Body of pancreas (tissue), 4 donors: ENCODE data around the gene ME1. TPM values are rescaled to one million over a fixed set of nuclear protein-coding genes. Genes with fewer than 3 reads are reported as not detected.
"Not testable (repeated sequence)": the region's sequence is repeated elsewhere in the genome, so short reads cannot be mapped to it uniquely, and the experiment has no call there.

ENCODE experiments used
- ATAC-seq: fragments of 150-250 bp; one replicate; pipeline ENCODE4 v1.9.1; 2016
- DNase-seq, 4 donors: peaks; one replicate each; pipeline ENCODE4 v3.0.0-alpha.2; 2019
- H3K27ac ChIP-seq, 4 donors: fragments of 200-600 bp; sonication (generic); 1 replicate in 3 of 4; 2 replicates in 1 of 4; pipeline versions ENCODE4 v1.5.1 to v1.6.1; 2016 to 2019; ENCODE audit warnings: mild to moderate bottlenecking in 1 of 4, mixed read lengths in 1 of 4, moderate library complexity in 1 of 4
- H3K27me3 ChIP-seq, 2 donors: fragments of 200-600 bp; sonication (generic); one replicate each; pipeline ENCODE4 v1.6.0; 2016; ENCODE audit warnings: mild to moderate bottlenecking in 1 of 2
- H3K36me3 ChIP-seq, 2 donors: fragments of 200-600 bp; sonication (generic); replicated peaks in 1 of 2; 2 replicates each; pipeline ENCODE4 v1.5.1; 2016; ENCODE audit warnings: low read depth in 2 of 2; ENCODE audit not compliant: insufficient read depth in 1 of 2
- H3K4me1 ChIP-seq: fragments of 200-600 bp; sonication (generic); one replicate; pipeline ENCODE4 v1.6.0; 2016
- H3K4me3 ChIP-seq, 2 donors: fragments of 200-600 bp; sonication (generic); 1 replicate in 1 of 2; 2 replicates in 1 of 2; pipeline ENCODE4 v1.5.1; 2016 to 2019
- H3K9me3 ChIP-seq, 3 donors: fragments of 200-600 bp; sonication (generic); 1 replicate in 2 of 3; 2 replicates in 1 of 3; pipeline ENCODE4 v1.5.1; 2016
- POLR2A ChIP-seq, 3 donors: fragments of 450-650 bp; IDR thresholded peaks; one replicate each; pipeline ENCODE4 v1.6.1; 2016; ENCODE audit warnings: antibody characterized with exemption in 3 of 3, mild to moderate bottlenecking in 2 of 3
- WGBS, 2 donors: methylation state at CpG; one replicate each; pipeline ENCODE4 v1.1.5; 2017; 5-methylcytosine and 5-hydroxymethylcytosine counted together
- intact Hi-C: fragments of 100-400 bp; cut with DNase I; formaldehyde crosslinking; loops from one replicate; pipeline ENCODE4 v1.15.1; 2023
- total RNA-seq, 2 donors: library from RNA; depleted of rRNA; stranded (reverse); fragments of >200 nt; gene quantifications; one replicate each; pipeline ENCODE4 v1.1.0, GENCODE V29; 2016
- TF ChIP-seq, protein P1 (sequence below), 7 experiments: fragments of 450-650 bp in 4 of 7; fragments of 200-600 bp in 3 of 7; sonication (generic) in 3 of 7; IDR thresholded peaks; one replicate each; pipeline ENCODE4 v1.5.1; 2016 to 2019; ENCODE audit warnings: antibody characterized with exemption in 7 of 7

Gene ME1
- total RNA-seq, 2 donors from 2014 or later: 7.9 to 10.4 TPM

- no peaks in the 10 kb centered on the region for H3K36me3 ChIP-seq
- no peak for DNase-seq
- H3K27ac ChIP-seq: no peak overlapping the region
- H3K27me3 ChIP-seq: no peaks in the 10 kb centered on the region
- H3K4me1 ChIP-seq: no peaks in the 10 kb centered on the region
- intact Hi-C loops: no loop called here
- no peaks in the 10 kb centered on the region for H3K9me3 ChIP-seq
- no peak for ATAC-seq
- no peak overlapping the region for H3K4me3 ChIP-seq
- TF ChIP-seq, protein P1, sequence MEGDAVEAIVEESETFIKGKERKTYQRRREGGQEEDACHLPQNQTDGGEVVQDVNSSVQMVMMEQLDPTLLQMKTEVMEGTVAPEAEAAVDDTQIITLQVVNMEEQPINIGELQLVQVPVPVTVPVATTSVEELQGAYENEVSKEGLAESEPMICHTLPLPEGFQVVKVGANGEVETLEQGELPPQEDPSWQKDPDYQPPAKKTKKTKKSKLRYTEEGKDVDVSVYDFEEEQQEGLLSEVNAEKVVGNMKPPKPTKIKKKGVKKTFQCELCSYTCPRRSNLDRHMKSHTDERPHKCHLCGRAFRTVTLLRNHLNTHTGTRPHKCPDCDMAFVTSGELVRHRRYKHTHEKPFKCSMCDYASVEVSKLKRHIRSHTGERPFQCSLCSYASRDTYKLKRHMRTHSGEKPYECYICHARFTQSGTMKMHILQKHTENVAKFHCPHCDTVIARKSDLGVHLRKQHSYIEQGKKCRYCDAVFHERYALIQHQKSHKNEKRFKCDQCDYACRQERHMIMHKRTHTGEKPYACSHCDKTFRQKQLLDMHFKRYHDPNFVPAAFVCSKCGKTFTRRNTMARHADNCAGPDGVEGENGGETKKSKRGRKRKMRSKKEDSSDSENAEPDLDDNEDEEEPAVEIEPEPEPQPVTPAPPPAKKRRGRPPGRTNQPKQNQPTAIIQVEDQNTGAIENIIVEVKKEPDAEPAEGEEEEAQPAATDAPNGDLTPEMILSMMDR (IDR thresholded peaks at IDR 0.05): no peak
- TF ChIP-seq POLR2A (IDR thresholded peaks at IDR 0.05): no peak
Measured at GRCh38 chr6:83459663-83460062, 28.8 kb upstream of the ME1 start.

GRCh38 chr6:83450015-83450414 is 19.2 kb upstream of the ME1 start:
- WGBS, 2 donors: 85 to 95% methylated on average over 6 of the region's 6 CpGs
- H3K4me1 ChIP-seq, DNase-seq, ATAC-seq, H3K4me3 ChIP-seq, H3K27ac ChIP-seq, H3K36me3 ChIP-seq, H3K27me3 ChIP-seq, intact Hi-C loops, H3K9me3 ChIP-seq: not testable (repeated sequence)

GRCh38 chr6:83444086-83444699 is 13.3 kb upstream of the ME1 start:
- intact Hi-C loops, DNase-seq, H3K36me3 ChIP-seq, H3K27me3 ChIP-seq, H3K4me3 ChIP-seq, H3K4me1 ChIP-seq, H3K9me3 ChIP-seq, ATAC-seq, H3K27ac ChIP-seq: not testable (repeated sequence)
- 78 to 92% methylated on average over 8 to 9 of the region's 9 CpGs for WGBS, 2 donors

DNA sequence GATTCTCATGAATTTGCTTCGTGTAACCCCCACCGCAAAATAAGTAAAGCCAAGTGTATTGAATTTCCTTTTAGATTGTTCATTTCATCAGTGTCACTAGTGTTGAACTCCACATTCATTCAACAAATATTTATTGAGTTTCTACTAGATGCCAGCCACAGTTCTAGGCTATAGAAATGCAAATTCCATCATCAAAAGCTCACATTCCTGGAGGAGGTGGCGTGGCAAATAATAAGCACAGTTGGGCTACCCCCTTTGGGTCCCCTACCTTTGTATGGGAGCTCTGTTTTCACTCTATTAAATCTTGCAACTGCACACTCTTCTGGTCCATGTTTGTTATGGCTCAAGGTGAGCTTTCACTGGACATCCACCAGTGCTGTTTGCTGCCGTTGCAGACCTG is 12.7 kb upstream of the ME1 start:
- H3K4me3 ChIP-seq: no peak overlapping the region
- no peaks in the 10 kb centered on the region for H3K27me3 ChIP-seq
- intact Hi-C loops: no loop called here
- DNase-seq (no peak), ATAC-seq (no peak)
- no peaks in the 10 kb centered on the region for H3K36me3 ChIP-seq
- H3K4me1 ChIP-seq: no peaks in the 10 kb centered on the region
- TF ChIP-seq, protein P1 (IDR thresholded peaks at IDR 0.05): no peak
- TF ChIP-seq POLR2A (IDR thresholded peaks at IDR 0.05): no peak
- H3K9me3 ChIP-seq: no peaks in the 10 kb centered on the region
- WGBS, 2 donors: 68 to 85% methylated on average over 4 of the region's 4 CpGs
- no peak overlapping the region for H3K27ac ChIP-seq

GRCh38 chr6:83442752-83443151 is 11.9 kb upstream of the ME1 start:
- ATAC-seq (no peak), DNase-seq (no peak)
- 61 to 80% methylated on average over 2 of the region's 2 CpGs for WGBS, 2 donors
- H3K4me1 ChIP-seq: no peaks in the 10 kb centered on the region
- H3K27ac ChIP-seq: no peak overlapping the region
- intact Hi-C loops: no loop called here
- no peaks in the 10 kb centered on the region for H3K27me3 ChIP-seq
- H3K36me3 ChIP-seq: no peaks in the 10 kb centered on the region
- H3K9me3 ChIP-seq: no peaks in the 10 kb centered on the region
- TF ChIP-seq, protein P1 (IDR thresholded peaks at IDR 0.05): no peak
- no peak overlapping the region for H3K4me3 ChIP-seq

DNA sequence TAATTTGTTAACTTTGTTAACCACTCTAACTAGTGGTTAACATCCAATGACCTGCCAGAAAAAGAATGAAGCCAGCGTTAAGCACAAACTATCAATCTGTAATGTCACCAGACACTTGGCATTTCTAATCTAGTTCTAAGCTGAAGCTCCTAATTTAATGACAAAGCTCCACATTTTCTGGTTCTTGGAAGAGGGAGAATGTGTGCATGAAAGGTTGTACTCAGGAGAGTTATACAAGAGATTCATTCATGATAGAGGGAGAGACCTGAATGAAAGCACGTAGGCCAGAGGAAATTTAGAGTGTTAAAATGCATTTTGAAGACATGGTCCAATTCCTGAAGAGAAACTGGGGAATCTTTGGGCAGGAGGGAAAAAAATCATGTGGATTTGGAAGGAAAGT is 8.3 kb upstream of the ME1 start:
- H3K36me3 ChIP-seq: no peaks in the 10 kb centered on the region
- no peak for TF ChIP-seq POLR2A (IDR thresholded peaks at IDR 0.05)
- TF ChIP-seq, protein P1 (IDR thresholded peaks at IDR 0.05): no peak
- WGBS, 2 donors: 54 to 58% methylated on average over 2 of the region's 2 CpGs
- no peak overlapping the region for H3K27ac ChIP-seq
- H3K4me3 ChIP-seq: no peak overlapping the region
- H3K27me3 ChIP-seq: no peaks in the 10 kb centered on the region
- no peak for DNase-seq
- H3K9me3 ChIP-seq: no peaks in the 10 kb centered on the region
- peaks cover 6% of the 10 kb centered on the region for H3K4me1 ChIP-seq
- no peak for ATAC-seq
- intact Hi-C loops: no loop called here
